H1 (cell line): ENCODE results near the gene OOSP3. TPM values are rescaled to one million over a fixed set of nuclear protein-coding genes. Genes with fewer than 3 reads are reported as not detected.

Experiments
- polyA plus RNA-seq, 7 experiments: library from polyadenylated mRNA; depleted of rRNA in 3 of 7; stranded (reverse) in 5 of 7; unstranded in 2 of 7; fragments of >200 nt in 5 of 7; fragments of 200-250 nt in 2 of 7; gene quantifications; 1 replicate in 5 of 7; 2 replicates in 1 of 7; 4 replicates in 1 of 7; pipeline versions ENCODE4 v1.2.1 to v1.2.3, GENCODE V29; 2011 to 2013; ENCODE audit warnings: missing spikeins in 2 of 7, mixed read lengths in 2 of 7
- total RNA-seq: library from RNA; stranded (reverse); fragmentation: NEBNext Ultra II Directional; extraction: Animal tissue kit (Norgen Biotek cat#: 25700); gene quantifications from 2 replicates; pipeline ENCODE4 v1.2.1, GENCODE V29; 2021
- TF ChIP-seq, protein P1 (sequence below): fragments of 300-600 bp; sonication (generic); IDR thresholded peaks from 2 replicates; pipeline ENCODE4 v1.7.1; 2012; ENCODE audit warnings: low read length, moderate library complexity, mild to moderate bottlenecking, inconsistent platforms; ENCODE audit not compliant: insufficient replicate concordance

The OOSP3 gene
- total and polyA plus RNA-seq, 2 of the 8 experiments (the other 6 are each of a cell fraction or from before 2014, with no cell fraction given) = not detected

- TF ChIP-seq, protein P1, sequence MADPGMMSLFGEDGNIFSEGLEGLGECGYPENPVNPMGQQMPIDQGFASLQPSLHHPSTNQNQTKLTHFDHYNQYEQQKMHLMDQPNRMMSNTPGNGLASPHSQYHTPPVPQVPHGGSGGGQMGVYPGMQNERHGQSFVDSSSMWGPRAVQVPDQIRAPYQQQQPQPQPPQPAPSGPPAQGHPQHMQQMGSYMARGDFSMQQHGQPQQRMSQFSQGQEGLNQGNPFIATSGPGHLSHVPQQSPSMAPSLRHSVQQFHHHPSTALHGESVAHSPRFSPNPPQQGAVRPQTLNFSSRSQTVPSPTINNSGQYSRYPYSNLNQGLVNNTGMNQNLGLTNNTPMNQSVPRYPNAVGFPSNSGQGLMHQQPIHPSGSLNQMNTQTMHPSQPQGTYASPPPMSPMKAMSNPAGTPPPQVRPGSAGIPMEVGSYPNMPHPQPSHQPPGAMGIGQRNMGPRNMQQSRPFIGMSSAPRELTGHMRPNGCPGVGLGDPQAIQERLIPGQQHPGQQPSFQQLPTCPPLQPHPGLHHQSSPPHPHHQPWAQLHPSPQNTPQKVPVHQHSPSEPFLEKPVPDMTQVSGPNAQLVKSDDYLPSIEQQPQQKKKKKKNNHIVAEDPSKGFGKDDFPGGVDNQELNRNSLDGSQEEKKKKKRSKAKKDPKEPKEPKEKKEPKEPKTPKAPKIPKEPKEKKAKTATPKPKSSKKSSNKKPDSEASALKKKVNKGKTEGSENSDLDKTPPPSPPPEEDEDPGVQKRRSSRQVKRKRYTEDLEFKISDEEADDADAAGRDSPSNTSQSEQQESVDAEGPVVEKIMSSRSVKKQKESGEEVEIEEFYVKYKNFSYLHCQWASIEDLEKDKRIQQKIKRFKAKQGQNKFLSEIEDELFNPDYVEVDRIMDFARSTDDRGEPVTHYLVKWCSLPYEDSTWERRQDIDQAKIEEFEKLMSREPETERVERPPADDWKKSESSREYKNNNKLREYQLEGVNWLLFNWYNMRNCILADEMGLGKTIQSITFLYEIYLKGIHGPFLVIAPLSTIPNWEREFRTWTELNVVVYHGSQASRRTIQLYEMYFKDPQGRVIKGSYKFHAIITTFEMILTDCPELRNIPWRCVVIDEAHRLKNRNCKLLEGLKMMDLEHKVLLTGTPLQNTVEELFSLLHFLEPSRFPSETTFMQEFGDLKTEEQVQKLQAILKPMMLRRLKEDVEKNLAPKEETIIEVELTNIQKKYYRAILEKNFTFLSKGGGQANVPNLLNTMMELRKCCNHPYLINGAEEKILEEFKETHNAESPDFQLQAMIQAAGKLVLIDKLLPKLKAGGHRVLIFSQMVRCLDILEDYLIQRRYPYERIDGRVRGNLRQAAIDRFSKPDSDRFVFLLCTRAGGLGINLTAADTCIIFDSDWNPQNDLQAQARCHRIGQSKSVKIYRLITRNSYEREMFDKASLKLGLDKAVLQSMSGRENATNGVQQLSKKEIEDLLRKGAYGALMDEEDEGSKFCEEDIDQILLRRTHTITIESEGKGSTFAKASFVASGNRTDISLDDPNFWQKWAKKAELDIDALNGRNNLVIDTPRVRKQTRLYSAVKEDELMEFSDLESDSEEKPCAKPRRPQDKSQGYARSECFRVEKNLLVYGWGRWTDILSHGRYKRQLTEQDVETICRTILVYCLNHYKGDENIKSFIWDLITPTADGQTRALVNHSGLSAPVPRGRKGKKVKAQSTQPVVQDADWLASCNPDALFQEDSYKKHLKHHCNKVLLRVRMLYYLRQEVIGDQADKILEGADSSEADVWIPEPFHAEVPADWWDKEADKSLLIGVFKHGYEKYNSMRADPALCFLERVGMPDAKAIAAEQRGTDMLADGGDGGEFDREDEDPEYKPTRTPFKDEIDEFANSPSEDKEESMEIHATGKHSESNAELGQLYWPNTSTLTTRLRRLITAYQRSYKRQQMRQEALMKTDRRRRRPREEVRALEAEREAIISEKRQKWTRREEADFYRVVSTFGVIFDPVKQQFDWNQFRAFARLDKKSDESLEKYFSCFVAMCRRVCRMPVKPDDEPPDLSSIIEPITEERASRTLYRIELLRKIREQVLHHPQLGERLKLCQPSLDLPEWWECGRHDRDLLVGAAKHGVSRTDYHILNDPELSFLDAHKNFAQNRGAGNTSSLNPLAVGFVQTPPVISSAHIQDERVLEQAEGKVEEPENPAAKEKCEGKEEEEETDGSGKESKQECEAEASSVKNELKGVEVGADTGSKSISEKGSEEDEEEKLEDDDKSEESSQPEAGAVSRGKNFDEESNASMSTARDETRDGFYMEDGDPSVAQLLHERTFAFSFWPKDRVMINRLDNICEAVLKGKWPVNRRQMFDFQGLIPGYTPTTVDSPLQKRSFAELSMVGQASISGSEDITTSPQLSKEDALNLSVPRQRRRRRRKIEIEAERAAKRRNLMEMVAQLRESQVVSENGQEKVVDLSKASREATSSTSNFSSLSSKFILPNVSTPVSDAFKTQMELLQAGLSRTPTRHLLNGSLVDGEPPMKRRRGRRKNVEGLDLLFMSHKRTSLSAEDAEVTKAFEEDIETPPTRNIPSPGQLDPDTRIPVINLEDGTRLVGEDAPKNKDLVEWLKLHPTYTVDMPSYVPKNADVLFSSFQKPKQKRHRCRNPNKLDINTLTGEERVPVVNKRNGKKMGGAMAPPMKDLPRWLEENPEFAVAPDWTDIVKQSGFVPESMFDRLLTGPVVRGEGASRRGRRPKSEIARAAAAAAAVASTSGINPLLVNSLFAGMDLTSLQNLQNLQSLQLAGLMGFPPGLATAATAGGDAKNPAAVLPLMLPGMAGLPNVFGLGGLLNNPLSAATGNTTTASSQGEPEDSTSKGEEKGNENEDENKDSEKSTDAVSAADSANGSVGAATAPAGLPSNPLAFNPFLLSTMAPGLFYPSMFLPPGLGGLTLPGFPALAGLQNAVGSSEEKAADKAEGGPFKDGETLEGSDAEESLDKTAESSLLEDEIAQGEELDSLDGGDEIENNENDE = no peak
Measured at GRCh38 chr11:59931688-59932087, 53.1 kb downstream of the OOSP3 start (continued).
